Forelimb muscle (tissue), 1 donor: ENCODE measurements around the gene TEX261. TPM values are rescaled to one million over a fixed set of nuclear protein-coding genes. Genes with fewer than 3 reads are reported as not detected.
"Not testable (repeated sequence)": the region's sequence is repeated elsewhere in the genome, so short reads cannot be mapped to it uniquely, and the experiment has no call there.

ENCODE experiments used
- DNase-seq: peaks from one replicate; pipeline ENCODE4 v3.0.0-alpha.2; 2013; ENCODE audit warnings: low read depth
- polyA plus RNA-seq: library from polyadenylated mRNA; unstranded; fragments of 120-200 nt; gene quantifications from one replicate; pipeline ENCODE4 v1.2.1, GENCODE V29; 2013; ENCODE audit not compliant: insufficient read length

TEX261 gene
- polyA plus RNA-seq, 1 donor: 34.2 TPM

GRCh38 chr2:71000780-71001591 is 6.3 kb upstream of the TEX261 start:
- DNase-seq: no peak

GRCh38 chr2:70999931-71000330 is 5.3 kb upstream of the TEX261 start:
- DNase-seq: not testable (repeated sequence)

GRCh38 chr2:70999362-70999761 is 4.7 kb upstream of the TEX261 start:
- DNase-seq: no peak

DNA sequence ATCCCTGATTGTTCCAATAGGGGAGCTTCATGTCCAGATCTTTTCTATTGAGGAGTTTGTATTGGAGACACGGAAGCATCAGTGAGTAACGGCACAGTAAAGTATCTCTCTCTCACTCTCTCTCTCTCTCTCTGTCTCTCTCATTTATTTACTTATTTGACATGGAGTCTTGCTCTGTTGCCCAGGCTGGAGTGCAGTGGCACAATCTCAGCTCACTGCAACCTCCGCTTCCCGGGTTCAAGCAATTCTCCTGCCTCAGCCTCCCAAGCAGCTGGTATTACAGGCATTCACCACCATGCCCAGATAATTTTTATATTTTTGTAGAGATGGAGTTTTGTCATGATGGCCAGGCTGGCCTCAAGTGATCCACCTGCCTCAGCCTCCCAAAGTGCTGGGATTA is 4.2 kb upstream of the TEX261 start:
- DNase-seq: not testable (repeated sequence)

DNA sequence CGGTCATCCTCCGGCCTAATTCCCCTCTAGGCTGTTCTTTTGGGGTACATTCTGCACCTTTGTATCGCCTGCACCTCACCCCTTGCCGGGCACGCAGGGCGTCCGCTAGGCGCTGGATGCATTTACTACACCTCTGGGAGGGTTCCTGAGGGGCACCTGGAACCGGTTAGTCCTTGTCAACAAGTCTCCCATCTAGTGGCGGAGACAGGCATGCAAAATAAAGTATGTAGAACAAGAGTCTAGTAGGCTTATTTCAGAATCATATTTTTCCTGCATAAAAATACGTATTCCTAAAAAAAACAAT is 705 bp upstream of the TEX261 start:
- DNase-seq: no peak

GRCh38 chr2:70994009-70994698 is 519 bp downstream of the TEX261 start:
- DNase-seq: no peak

DNA sequence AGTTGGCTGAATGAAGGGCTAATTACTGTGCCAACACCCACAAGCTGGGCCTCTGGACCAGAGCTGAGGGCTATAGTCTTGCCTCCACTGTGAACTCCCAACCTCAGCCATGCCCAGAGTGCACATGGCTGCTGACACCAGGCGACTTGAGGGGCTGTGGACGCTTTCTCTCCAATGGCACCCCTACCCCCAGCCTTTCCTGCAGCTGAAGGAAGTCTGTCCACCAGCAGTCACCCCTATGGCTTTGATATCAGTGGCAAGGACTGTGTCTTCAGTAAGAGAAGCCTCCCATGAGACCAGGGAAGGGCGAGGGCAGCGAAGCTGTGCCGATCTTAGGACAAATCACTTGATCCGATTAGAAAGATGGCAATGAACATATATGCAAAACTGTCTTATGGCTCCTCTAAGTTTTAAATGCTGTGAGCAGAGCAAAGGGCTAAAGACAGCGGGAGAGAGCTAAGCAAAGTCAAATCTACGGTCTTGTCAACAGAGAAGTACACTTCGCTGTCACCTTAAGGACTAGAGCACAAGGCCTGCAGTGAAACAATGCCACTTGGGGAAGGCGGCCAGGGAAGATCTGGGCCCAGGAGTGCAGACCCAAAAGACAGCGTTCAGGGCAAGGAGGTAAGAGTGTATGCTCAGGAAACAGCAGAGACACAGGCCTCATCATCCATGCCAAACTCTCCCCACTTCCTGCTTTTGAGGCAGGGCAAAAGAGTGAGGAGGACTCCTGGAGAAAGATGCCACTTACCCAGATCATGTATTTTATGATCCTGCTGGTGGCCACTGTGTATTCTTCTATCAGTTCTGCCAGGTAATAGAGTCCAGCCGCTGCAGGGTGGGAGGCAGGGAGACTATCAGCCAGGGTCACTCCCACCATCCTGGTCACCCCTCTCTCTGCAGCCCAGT is 1.5 kb downstream of the TEX261 start:
- DNase-seq: no peak

GRCh38 chr2:70991742-70992141 is 2.9 kb downstream of the TEX261 start:
- no peak for DNase-seq

GRCh38 chr2:70991142-70991541 is 3.5 kb downstream of the TEX261 start:
- DNase-seq: no peak

DNA sequence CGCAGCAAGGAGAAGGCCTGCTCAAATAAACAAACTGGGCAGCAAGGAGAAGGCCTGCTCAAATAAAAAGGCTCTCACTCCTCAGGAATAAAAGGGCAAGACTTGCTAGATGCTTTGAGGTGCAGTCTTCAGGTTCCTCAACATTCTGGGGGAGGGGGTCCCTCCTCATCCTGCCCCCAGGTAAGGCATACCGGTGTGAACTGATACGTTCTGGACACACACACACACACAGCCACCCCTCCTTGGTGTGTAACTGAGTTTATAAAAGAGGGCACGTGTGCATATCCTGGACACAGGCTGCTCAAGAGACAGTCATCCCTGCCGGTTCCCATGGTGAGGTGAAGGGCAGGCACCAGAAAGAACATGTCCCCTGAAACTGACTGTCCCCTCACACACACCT is 4.5 kb downstream of the TEX261 start:
- no peak for DNase-seq

DNA sequence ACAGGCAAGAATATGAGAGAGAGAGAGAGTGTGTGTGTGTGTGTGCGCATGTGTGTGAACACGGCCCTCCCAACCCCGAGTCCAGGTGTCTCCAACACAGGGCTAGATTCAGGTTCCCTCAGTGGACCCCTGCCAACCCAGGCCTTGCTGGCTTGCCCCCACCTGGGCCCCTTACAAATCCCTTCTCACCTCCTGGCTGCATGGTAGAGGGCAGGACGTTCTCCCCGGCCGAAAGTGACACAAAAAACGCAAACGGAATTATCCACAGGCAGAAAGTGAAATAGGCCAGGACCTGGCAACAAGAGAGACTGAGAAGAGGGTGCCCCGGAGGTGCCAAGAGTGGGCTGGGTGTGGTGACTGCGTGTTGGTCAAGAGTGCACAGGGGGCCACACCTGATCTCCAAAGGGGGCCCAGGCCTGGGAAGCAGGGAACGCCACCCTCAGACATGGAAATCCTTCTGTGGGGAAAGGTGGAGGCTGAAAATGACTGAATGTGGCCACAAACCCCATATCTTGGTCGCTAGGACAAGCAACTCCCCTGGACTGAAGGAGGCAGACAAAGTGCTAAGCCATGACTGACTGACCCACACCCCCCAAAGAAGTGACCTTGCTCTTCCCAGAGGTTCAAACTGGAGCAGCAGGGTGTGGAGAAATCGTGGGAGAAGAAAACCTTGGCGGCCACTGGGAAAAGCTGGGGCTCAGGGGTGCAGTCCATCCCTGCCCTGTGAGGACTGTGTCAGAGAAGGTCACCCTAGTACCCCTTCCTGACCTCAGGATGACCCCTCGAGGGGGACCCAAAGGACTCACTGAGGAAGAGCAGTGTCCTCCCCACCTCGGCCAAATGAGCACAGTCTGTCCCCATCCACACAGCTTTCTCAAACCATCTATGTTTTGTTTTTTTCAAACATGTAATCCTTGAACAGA is 5.7 kb downstream of the TEX261 start:
- no peak for DNase-seq

GRCh38 chr2:70988151-70988550 is 6.5 kb downstream of the TEX261 start:
- no peak for DNase-seq

DNA sequence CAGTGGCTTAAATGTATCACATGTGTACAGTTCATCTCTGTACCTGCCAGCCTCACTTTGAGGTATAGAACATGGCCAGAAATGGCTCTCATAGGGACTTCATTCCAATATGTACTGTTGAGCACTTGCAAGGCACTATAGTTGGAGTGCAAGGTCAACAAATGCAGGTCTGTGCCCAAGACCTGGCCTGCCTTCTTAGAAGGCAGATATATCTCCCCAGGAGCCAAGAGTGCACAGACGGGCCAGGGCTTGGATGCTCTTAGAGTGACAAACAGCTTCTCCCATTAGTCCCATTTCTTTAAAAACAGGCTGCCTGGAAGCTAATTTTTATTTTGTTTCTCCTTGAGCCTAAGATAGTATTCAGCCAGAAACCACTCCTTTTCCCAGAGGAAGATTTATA is 7.3 kb downstream of the TEX261 start:
- no peak for DNase-seq

- no peak for DNase-seq
Measured at GRCh38 chr2:70986499-70987189, 8.0 kb downstream of the TEX261 start.

DNA sequence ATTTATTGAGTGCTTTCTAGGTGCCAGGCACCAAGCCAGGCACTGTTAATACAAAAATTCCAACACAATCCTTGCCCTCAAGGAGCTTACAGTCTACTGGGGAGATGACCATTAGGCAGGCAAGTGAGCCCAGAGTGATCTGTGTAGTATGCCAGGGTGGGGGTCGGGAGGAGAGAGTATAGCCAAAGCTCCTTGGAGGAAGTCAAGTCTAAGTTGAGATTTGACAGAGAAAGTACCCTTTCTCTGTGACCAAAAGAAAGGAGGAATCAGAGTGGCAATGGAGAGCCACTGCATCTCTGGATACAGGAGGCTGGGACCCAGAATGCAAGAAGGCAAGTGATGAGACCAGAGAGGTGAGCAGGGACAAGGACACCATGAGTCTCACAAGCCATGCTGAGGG is 8.7 kb downstream of the TEX261 start:
- no peak for DNase-seq

- no peak for DNase-seq
Measured at GRCh38 chr2:70985283-70985688, 9.4 kb downstream of the TEX261 start.

DNA sequence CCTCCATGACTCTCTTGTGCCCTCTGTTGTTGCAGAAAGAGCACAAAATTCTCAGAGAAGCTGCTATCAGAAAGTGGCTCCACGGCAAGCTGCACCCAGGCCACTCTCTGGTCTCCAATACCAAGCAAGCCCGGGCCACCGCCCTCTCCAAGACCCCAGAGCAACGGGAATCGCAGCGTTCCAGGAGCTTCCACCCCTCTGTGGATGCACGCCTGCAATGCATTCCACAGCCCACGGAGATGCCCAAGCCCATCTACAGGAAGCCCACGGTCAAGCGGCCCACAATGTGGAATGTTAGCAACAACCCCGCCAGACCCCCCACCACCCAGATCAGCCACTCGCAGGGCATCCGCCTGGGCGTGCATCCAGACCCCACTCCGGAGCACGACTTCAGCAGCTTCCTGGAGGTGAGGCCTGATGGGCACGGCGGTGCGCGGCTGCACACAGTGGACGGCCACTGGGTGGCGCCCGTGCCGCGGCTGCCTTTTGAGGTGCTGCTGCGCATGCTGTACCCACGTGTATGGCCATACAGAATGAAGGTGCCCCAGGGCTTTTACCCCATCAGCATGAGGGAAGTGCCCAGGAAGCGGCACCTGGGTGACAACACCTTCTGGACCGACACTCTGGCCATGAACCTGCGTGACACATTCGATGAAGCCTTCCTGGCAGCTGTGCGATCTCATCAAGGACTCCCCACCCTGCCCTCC is 9.9 kb downstream of the TEX261 start:
- DNase-seq: no peak

DNA sequence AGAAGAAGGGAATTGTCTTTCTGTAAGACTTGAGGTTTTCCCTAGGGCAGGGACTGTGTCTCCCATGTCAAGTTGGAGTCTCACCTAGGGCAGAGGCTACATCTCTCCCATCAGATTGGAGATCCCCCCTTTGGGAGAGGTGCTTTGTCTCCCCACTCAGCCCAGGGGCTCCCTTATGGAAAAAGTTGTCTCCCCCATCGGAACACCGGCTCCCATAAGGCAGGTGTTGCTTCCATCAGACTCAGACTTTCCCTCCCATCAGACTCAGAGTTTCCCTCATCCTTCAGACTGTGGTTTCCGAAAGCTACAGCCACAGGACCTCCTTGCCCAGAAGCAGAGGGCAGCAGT is 10.5 kb downstream of the TEX261 start:
- DNase-seq: no peak

- no peak for DNase-seq
Measured at GRCh38 chr2:70983506-70984227, 11.0 kb downstream of the TEX261 start.

DNA sequence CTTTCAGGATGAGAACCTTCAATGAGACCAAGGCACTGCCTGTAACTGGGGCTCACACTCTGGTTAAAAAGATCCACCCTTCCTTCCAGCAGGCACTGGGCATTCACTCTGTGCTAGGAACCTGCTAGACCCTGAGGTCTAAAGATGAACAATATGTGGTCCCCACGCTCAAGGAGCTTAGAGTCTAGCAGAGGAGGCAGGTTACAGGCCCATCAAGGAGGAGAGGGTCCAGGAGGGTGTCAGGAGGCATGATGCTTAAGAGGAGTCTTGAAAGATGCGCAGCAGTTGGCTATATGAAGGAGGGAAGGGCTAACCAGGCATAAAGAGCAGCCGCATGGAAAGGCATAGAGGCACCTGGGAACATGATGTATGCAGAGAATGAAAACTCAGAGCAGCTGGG is 11.7 kb downstream of the TEX261 start:
- DNase-seq: no peak
